D721Med (cell line): ENCODE measurements around the gene CERT1.

Experiments
- DNase-seq: peaks from one replicate; pipeline ENCODE4 v3.0.0; 2011; ENCODE audit warnings: low spot score; ENCODE audit not compliant: insufficient read length
- FAIRE-seq: peaks from 2 replicates; lab custom pipeline; 2011; peaks lifted over from hg19 to GRCh38; lab: Jason Lieb, UNC
- CTCF ChIP-seq: IDR thresholded peaks from 2 replicates; pipeline ENCODE4 v1.5.1; 2012; ENCODE audit warnings: mild to moderate bottlenecking, control low read depth; ENCODE audit not compliant: insufficient read depth; ENCODE audit errors: missing control alignments

CERT1 gene

GRCh38 chr5:75367401-75367800 is 144.0 kb downstream of the CERT1 start:
- FAIRE-seq: no peak
- TF ChIP-seq CTCF: no peak
- DNase-seq: no peak

GRCh38 chr5:75366787-75367186 is 144.6 kb downstream of the CERT1 start:
- no peak for TF ChIP-seq CTCF
- DNase-seq (no peak), FAIRE-seq (no peak)

GRCh38 chr5:75365740-75366139 is 145.7 kb downstream of the CERT1 start:
- no peak for TF ChIP-seq CTCF

GRCh38 chr5:75364571-75365280 is 146.7 kb downstream of the CERT1 start:
- FAIRE-seq: no peak
- TF ChIP-seq CTCF: no peak
- no peak for DNase-seq

More at GRCh38 chr5:75365740-75366139, 145.7 kb downstream of the CERT1 start:
- DNase-seq: no peak
- no peak for FAIRE-seq

GRCh38 chr5:75363726-75364495 is 147.5 kb downstream of the CERT1 start:
- FAIRE-seq (no peak), DNase-seq (no peak)
- no peak for TF ChIP-seq CTCF

- TF ChIP-seq CTCF: no peak
- FAIRE-seq: no peak
- no peak for DNase-seq
Measured at GRCh38 chr5:75363111-75363510, 148.3 kb downstream of the CERT1 start.
